NCI-H146 (cell line): ENCODE measurements around the gene NME9.

Experiments
- DNase-seq: peaks from one replicate; lab custom pipeline; 2025; lab: John Stamatoyannopoulos, UW

NME9 gene

GRCh38 chr3:138361561-138361971 is 31.9 kb upstream of the NME9 start:
- no peak for DNase-seq

GRCh38 chr3:138360869-138361525 is 31.3 kb upstream of the NME9 start:
- no peak for DNase-seq

- DNase-seq = no peak
Measured at GRCh38 chr3:138359919-138360868, 30.5 kb upstream of the NME9 start.

GRCh38 chr3:138359148-138359918 is 29.7 kb upstream of the NME9 start:
- no peak for DNase-seq

- DNase-seq = no peak
Measured at GRCh38 chr3:138356730-138357405, 27.2 kb upstream of the NME9 start.

GRCh38 chr3:138355071-138355470 is 25.4 kb upstream of the NME9 start:
- DNase-seq = no peak

- DNase-seq = no peak
Measured at GRCh38 chr3:138354376-138354775, 24.7 kb upstream of the NME9 start.

GRCh38 chr3:138351916-138352550 is 22.4 kb upstream of the NME9 start:
- DNase-seq = no peak

- no peak for DNase-seq
Measured at GRCh38 chr3:138351151-138351550, 21.5 kb upstream of the NME9 start.

GRCh38 chr3:138349926-138350665 is 20.4 kb upstream of the NME9 start:
- DNase-seq = no peak

- DNase-seq = peak; percentile 64
Measured at GRCh38 chr3:138348754-138349739, 19.4 kb upstream of the NME9 start.

GRCh38 chr3:138347960-138348753 is 18.5 kb upstream of the NME9 start, which contains the start of gene MRAS:
TSS of gene MRAS (plus strand) at chr3:138348579. CDS start at chr3:138372884, 24,305 bp downstream.
- peak; percentile 93 for DNase-seq

GRCh38 chr3:138344754-138345153 is 15.1 kb upstream of the NME9 start:
- no peak for DNase-seq

GRCh38 chr3:138340511-138340910 is 10.9 kb upstream of the NME9 start:
- no peak for DNase-seq

- DNase-seq = no peak
Measured at GRCh38 chr3:138338811-138339210, 9.2 kb upstream of the NME9 start.

- DNase-seq = no peak
Measured at GRCh38 chr3:138338244-138338643, 8.6 kb upstream of the NME9 start.

- no peak for DNase-seq
Measured at GRCh38 chr3:138336454-138336999, 6.9 kb upstream of the NME9 start.

GRCh38 chr3:138334608-138335007 is 5.0 kb upstream of the NME9 start:
- no peak for DNase-seq
